Motor neuron (in vitro differentiated cells): ENCODE results near the gene KDM2A. TPM values are rescaled to one million over a fixed set of nuclear protein-coding genes. Genes with fewer than 3 reads are reported as not detected.
A peak's percentile ranks its signal among the peaks of the same experiment; 100 is the strongest.
"Not testable (repeated sequence)": the region's sequence is repeated elsewhere in the genome, so short reads cannot be mapped to it uniquely, and the experiment has no call there.

Experiments used
- ATAC-seq, 8 experiments: fragments of 200-7000 bp; cut with Tn5 transposase; replicated peaks in 6 of 8; 2 replicates each; pipeline ENCODE4 v1.8.0; 2021; ENCODE audit warnings: mild to moderate bottlenecking in 8 of 8, moderate library complexity in 8 of 8
- H3K27ac ChIP-seq, 2 donors: fragments of 250-450 bp; sonication (Bioruptor Pico); 2 replicates each; pipeline ENCODE4 v1.9.0; 2021; ENCODE audit warnings: antibody characterized with exemption in 2 of 2, mild to moderate bottlenecking in 2 of 2, moderate library complexity in 1 of 2
- H3K4me1 ChIP-seq, 2 donors: fragments of 250-450 bp; sonication (Bioruptor Pico); replicated peaks in 1 of 2; 2 replicates each; pipeline ENCODE4 v1.6.1; 2021; ENCODE audit warnings: antibody characterized with exemption in 2 of 2, mild to moderate bottlenecking in 2 of 2, moderate library complexity in 1 of 2
- H3K4me3 ChIP-seq, 5 donors: fragments of 250-450 bp; sonication (Bioruptor Pico); 2 replicates each; pipeline ENCODE4 v1.9.0; 2021; ENCODE audit warnings: antibody characterized with exemption in 5 of 5, mild to moderate bottlenecking in 5 of 5, moderate library complexity in 4 of 5
- WGBS, 10 experiments: fragments of 450-650 bp; shearing (Covaris generic); methylation state at CpG; one replicate each; pipeline ENCODE4 v1.0.0; 2022; 5-methylcytosine and 5-hydroxymethylcytosine counted together
- in situ Hi-C, 9 experiments: fragments of 400-800 bp; cut with MboI; loops; one replicate each; pipeline ENCODE4 v1.15.0; 2021; ENCODE audit warnings: low sequenced_read_pairs in 9 of 9, low pct_unique_long_range_greater_than_20kb in 2 of 9; ENCODE audit not compliant: unreplicated experiment in 9 of 9
- total RNA-seq, 8 experiments: library from RNA; unstranded; fragments of 300-600 nt; gene quantifications; 2 replicates each; pipeline versions ENCODE4 v1.2.3 to v1.2.4, GENCODE V29; 2022

KDM2A gene
- total RNA-seq, 8 experiments from 2014 or later: 20.5 to 83.0 (median 33.9) TPM

- Histone ChIP-seq H3K27ac (no peak overlapping the region), H3K4me1 (no peaks in the 10 kb centered on the region), H3K4me3 (no peak overlapping the region)
- no peak for ATAC-seq
- in situ Hi-C loops: no loop called here
- 43 to 100% (median 100%) methylated on average over 1 of the region's 1 CpG; no CpG with 5 or more reads in 6 of the 10 experiments for WGBS, 10 experiments
These were observed 132.8 kb downstream of the KDM2A start for GRCh38 chr11:67251841-67252240.

- 20 to 100% (median 83%) methylated on average over 1 to 3 of the region's 4 CpGs; no CpG with 5 or more reads in 3 of the 10 experiments for WGBS, 10 experiments
- Histone ChIP-seq H3K27ac (no peak overlapping the region), H3K4me3 (no peak overlapping the region), H3K4me1 (no peaks in the 10 kb centered on the region)
- in situ Hi-C loops: no loop called here
- peak in 5 of 8 experiments; percentile 6 to 78 (median 29) for ATAC-seq
These were observed 133.8 kb downstream of the KDM2A start for GRCh38 chr11:67252831-67253239.

GRCh38 chr11:67253872-67254624, 135.0 kb downstream of the KDM2A start:
- peak; percentile 35 to 95 (median 54) for ATAC-seq
- Histone ChIP-seq H3K4me1 (no peaks in the 10 kb centered on the region), H3K4me3 (no peak overlapping the region), H3K27ac (no peak overlapping the region)
- 73 to 100% (median 95%) methylated on average over 1 to 10 of the region's 14 CpGs; no CpG with 5 or more reads in 1 of the 10 experiments for WGBS, 10 experiments
- in situ Hi-C loops: no loop called here

GRCh38 chr11:67254798-67255197, 135.7 kb downstream of the KDM2A start:
- no peak overlapping the region for H3K27ac ChIP-seq
- H3K4me1 ChIP-seq: no peaks in the 10 kb centered on the region
- 90 to 100% (median 96%) methylated on average over 4 to 15 of the region's 15 CpGs; no CpG with 5 or more reads in 1 of the 10 experiments for WGBS, 10 experiments
- in situ Hi-C loops: no loop called here
- no peak overlapping the region for H3K4me3 ChIP-seq
- peak in 2 of 8 experiments; percentile 10 to 12 for ATAC-seq

- Histone ChIP-seq H3K4me3 (no peak overlapping the region), H3K4me1 (no peaks in the 10 kb centered on the region), H3K27ac (no peak overlapping the region)
- WGBS, 10 experiments: 80 to 100% (median 83%) methylated on average over 1 to 3 of the region's 10 CpGs; no CpG with 5 or more reads in 5 of the 10 experiments
- ATAC-seq: peak in 3 of 8 experiments; percentile 3 to 16 (median 7)
- in situ Hi-C loops: no loop called here
These were observed 136.3 kb downstream of the KDM2A start for GRCh38 chr11:67255353-67255752.

- in situ Hi-C loops: no loop called here
- 33 to 100% (median 90%) methylated on average over 1 to 3 of the region's 8 CpGs; no CpG with 5 or more reads in 4 of the 10 experiments for WGBS, 10 experiments
- ATAC-seq: peak in 3 of 8 experiments; percentile 18 to 34 (median 20)
- Histone ChIP-seq H3K27ac (no peak overlapping the region), H3K4me3 (no peak overlapping the region), H3K4me1 (no peaks in the 10 kb centered on the region)
These were observed 136.8 kb downstream of the KDM2A start for GRCh38 chr11:67255864-67256263.

GRCh38 chr11:67256477-67257135, 137.5 kb downstream of the KDM2A start:
- WGBS, 10 experiments: 80 to 100% (median 100%) methylated on average over 1 of the region's 5 CpGs; no CpG with 5 or more reads in 3 of the 10 experiments
- in situ Hi-C loops: no loop called here
- Histone ChIP-seq H3K4me1 (peaks cover 0 to 4% of the 10 kb centered on the region in 2 donors), H3K27ac (no peak overlapping the region), H3K4me3 (no peak overlapping the region)
- no peak for ATAC-seq

GRCh38 chr11:67260406-67260805, 141.3 kb downstream of the KDM2A start:
- Histone ChIP-seq H3K27ac (no peak overlapping the region), H3K4me1 (peaks cover 0 to 7% of the 10 kb centered on the region in 2 donors), H3K4me3 (no peak overlapping the region)
- in situ Hi-C loops: loop anchor here in 1 of 9 experiments (10.0 kb wide), 1 partner anchor 54 kb away; no protein-coding TSS in a partner anchor
- WGBS, 10 experiments: 60 to 100% (median 100%) methylated on average over 1 to 3 of the region's 6 CpGs; no CpG with 5 or more reads in 3 of the 10 experiments
- no peak for ATAC-seq

GRCh38 chr11:67260885-67261639, 142.0 kb downstream of the KDM2A start:
- in situ Hi-C loops: loop anchor here in 1 of 9 experiments (10.0 kb wide), 1 partner anchor 54 kb away; no protein-coding TSS in a partner anchor
- WGBS, 10 experiments: 17 to 89% (median 30%) methylated on average over 2 to 8 of the region's 50 CpGs; no CpG with 5 or more reads in 5 of the 10 experiments
- H3K4me3 ChIP-seq: peak overlapping the region; percentile 23 to 35 (median 33)
- not testable (repeated sequence) for H3K27ac ChIP-seq, H3K4me1 ChIP-seq
- ATAC-seq: peak; percentile 8 to 52 (median 26)

GRCh38 chr11:67261640-67261945, 142.5 kb downstream of the KDM2A start:
- in situ Hi-C loops: loop anchor here in 1 of 9 experiments (10.0 kb wide), 1 partner anchor 53 kb away; no protein-coding TSS in a partner anchor
- Histone ChIP-seq H3K27ac (no peak overlapping the region), H3K4me1 (peaks cover 2 to 7% of the 10 kb centered on the region in 2 donors), H3K4me3 (peak overlapping the region; percentile 23 to 35 (median 33))
- 27 to 55% methylated on average over 2 to 3 of the region's 18 CpGs; no CpG with 5 or more reads in 8 of the 10 experiments for WGBS, 10 experiments
- ATAC-seq: peak in 7 of 8 experiments; percentile 1 to 24 (median 12)

GRCh38 chr11:67261946-67262681, 143.1 kb downstream of the KDM2A start:
- H3K27ac ChIP-seq: no peak overlapping the region
- H3K4me1 ChIP-seq: peaks cover 2 to 7% of the 10 kb centered on the region in 2 donors
- WGBS, 10 experiments: 0 to 100% (median 60%) methylated on average over 1 to 11 of the region's 18 CpGs; no CpG with 5 or more reads in 1 of the 10 experiments
- ATAC-seq: peak in 1 of 8 experiments; percentile 0
- in situ Hi-C loops: loop anchor here in 1 of 9 experiments (10.0 kb wide), 1 partner anchor 53 kb away; no protein-coding TSS in a partner anchor
- H3K4me3 ChIP-seq: no peak overlapping the region
